OCI-LY7 (cell line): ENCODE results near the gene NAA50.

Experiments used
- CTCF ChIP-seq: fragments of 200-600 bp; sonication (generic); conservative IDR thresholded peaks from 2 replicates; pipeline ENCODE4 v1.5.1; 2014; ENCODE audit warnings: mild to moderate bottlenecking, antibody characterized with exemption, low read length, moderate library complexity, mixed read lengths
- EZH2phosphoT487 ChIP-seq: fragments of 200-600 bp; sonication (generic); IDR thresholded peaks from 2 replicates; pipeline ENCODE4 v1.6.1; 2018; ENCODE audit warnings: low read depth, borderline replicate concordance, mild to moderate bottlenecking, mixed run types, antibody characterized with exemption, low read length, moderate library complexity, mixed read lengths

- no peak for TF ChIP-seq CTCF
- TF ChIP-seq EZH2phosphoT487 = no peak
Observed at GRCh38 chr3:113685124-113685523, 60.9 kb downstream of the NAA50 start.
